Large intestine (tissue), 3 donors: ENCODE results near the gene ZCCHC7. TPM values are rescaled to one million over a fixed set of nuclear protein-coding genes. Genes with fewer than 3 reads are reported as not detected.
"Not testable (repeated sequence)": the region's sequence is repeated elsewhere in the genome, so short reads cannot be mapped to it uniquely, and the experiment has no call there.

Experiments used
- DNase-seq, 2 donors: peaks; one replicate each; pipeline versions ENCODE4 v3.0.0 to v3.0.0-alpha.2; 2013
- H3K27ac ChIP-seq: one replicate; pipeline ENCODE4 v1.5.1; 2013; ENCODE audit warnings: low read length
- H3K27me3 ChIP-seq: 2 replicates; pipeline ENCODE4 v1.6.1; 2013; ENCODE audit warnings: low read length; ENCODE audit not compliant: control insufficient read depth, insufficient read depth
- H3K36me3 ChIP-seq: 2 replicates; pipeline ENCODE4 v1.6.1; 2013; ENCODE audit warnings: low read length; ENCODE audit not compliant: control insufficient read depth, insufficient read depth
- H3K4me1 ChIP-seq: one replicate; pipeline ENCODE4 v1.6.1; 2013; ENCODE audit warnings: low read length; ENCODE audit not compliant: control insufficient read depth, insufficient read depth
- H3K4me3 ChIP-seq: one replicate; pipeline ENCODE4 v1.5.1; 2013; ENCODE audit warnings: low read length
- H3K9me3 ChIP-seq: one replicate; pipeline ENCODE4 v1.6.1; 2013; ENCODE audit warnings: mild to moderate bottlenecking, low read depth, low read length, moderate library complexity; ENCODE audit not compliant: control insufficient read depth
- WGBS: methylation state at CpG from one replicate; pipeline ENCODE4 v1.1.5; 2013; ENCODE audit warnings: low lambda C conversion rate; ENCODE audit not compliant: insufficient coverage; 5-methylcytosine and 5-hydroxymethylcytosine counted together
- polyA plus RNA-seq: library from polyadenylated mRNA; unstranded; fragments of 120-200 nt; gene quantifications from one replicate; pipeline ENCODE4 v1.2.1, GENCODE V29; 2013

Gene ZCCHC7
- polyA plus RNA-seq, 1 donor = 15.0 TPM

DNA sequence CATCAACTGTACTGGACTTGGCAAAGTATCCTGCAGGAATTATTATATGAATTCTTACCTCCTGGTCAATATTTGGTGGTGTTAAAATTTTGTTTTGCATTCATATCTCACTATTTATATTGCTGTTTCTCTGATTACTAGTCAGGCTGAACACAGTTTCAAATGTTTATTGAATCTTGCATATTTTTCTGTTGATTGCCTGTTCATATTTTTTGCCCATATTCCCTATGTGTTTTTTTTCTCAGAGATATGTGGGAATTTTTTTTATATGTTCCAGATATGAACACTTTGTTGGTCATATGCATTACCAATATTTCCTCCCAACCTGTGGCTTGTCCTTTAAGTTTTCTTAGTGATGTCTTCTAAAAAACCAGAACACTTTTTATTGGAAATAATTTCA, 153.2 kb downstream of the ZCCHC7 start:
- Histone ChIP-seq H3K27me3 (no peaks in the 10 kb centered on the region), H3K4me1 (no peaks in the 10 kb centered on the region), H3K9me3 (no peaks in the 10 kb centered on the region), H3K4me3 (no peak overlapping the region), H3K27ac (no peak overlapping the region), H3K36me3 (no peaks in the 10 kb centered on the region)
- no peak for DNase-seq

DNA sequence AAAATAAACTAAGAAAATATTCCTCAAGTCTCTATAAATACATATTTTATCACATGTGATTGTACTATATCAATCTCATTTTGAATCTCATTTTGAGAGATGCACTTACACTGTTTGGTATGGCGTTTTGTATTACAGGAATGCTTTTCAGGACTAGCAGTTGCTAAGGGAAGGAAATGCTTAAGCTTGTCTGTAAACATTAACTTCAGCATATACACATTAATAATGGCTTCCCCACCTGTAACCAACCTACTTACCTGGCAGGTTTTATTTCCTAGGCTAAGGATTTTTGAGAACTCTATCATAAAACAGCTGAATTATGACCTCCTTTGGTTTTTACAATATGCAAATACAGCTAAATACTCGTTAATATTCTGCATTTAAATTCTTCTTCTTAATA, 161.2 kb downstream of the ZCCHC7 start:
- no peaks in the 10 kb centered on the region for H3K4me1 ChIP-seq
- no peak for DNase-seq
- H3K27ac ChIP-seq = no peak overlapping the region
- H3K4me3 ChIP-seq = no peak overlapping the region
- H3K27me3 ChIP-seq = no peaks in the 10 kb centered on the region
- WGBS = 67% methylated on average over 1 of the region's 2 CpGs
- no peaks in the 10 kb centered on the region for H3K36me3 ChIP-seq
- H3K9me3 ChIP-seq = no peaks in the 10 kb centered on the region

DNA sequence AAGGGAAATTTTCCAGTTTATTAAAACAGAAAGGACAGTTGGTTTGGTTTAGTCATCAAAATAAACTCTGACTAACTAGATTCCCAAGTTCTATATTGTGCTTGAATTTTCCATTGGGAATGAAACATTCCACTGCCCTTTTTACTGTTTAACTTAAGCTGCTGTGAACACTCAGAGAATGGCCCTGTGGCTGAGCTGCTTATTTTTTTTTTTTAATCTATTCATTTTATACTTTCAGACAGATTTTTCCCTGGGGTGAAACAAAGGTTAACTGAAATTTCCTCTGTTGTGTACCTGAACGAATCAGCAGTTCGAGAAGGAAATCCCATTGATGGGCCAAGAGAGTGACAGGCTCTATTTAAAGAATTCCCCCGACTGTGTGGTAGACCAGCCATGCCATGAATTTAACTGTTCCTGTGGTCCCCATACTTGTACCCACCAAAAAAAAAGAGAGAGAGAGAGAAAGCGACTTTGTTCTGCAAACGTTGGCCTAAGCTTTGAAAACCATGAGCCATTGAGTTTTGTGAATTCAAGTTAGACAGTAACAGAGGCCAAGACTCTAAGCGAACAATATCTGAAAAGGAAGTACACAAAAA, 163.5 kb downstream of the ZCCHC7 start:
- no peaks in the 10 kb centered on the region for H3K9me3 ChIP-seq
- H3K4me1 ChIP-seq = no peaks in the 10 kb centered on the region
- H3K27ac ChIP-seq = no peak overlapping the region
- no peaks in the 10 kb centered on the region for H3K27me3 ChIP-seq
- DNase-seq = no peak
- H3K36me3 ChIP-seq = no peaks in the 10 kb centered on the region
- H3K4me3 ChIP-seq = no peak overlapping the region
- WGBS = 90% methylated on average over 2 of the region's 6 CpGs

- Histone ChIP-seq H3K27me3 (no peaks in the 10 kb centered on the region), H3K4me1 (no peaks in the 10 kb centered on the region), H3K27ac (no peak overlapping the region), H3K36me3 (no peaks in the 10 kb centered on the region), H3K4me3 (no peak overlapping the region), H3K9me3 (no peaks in the 10 kb centered on the region)
- no peak for DNase-seq
- 100% methylated on average over 1 of the region's 1 CpG for WGBS
Measured at GRCh38 chr9:37284636-37285035, 164.3 kb downstream of the ZCCHC7 start.

DNA sequence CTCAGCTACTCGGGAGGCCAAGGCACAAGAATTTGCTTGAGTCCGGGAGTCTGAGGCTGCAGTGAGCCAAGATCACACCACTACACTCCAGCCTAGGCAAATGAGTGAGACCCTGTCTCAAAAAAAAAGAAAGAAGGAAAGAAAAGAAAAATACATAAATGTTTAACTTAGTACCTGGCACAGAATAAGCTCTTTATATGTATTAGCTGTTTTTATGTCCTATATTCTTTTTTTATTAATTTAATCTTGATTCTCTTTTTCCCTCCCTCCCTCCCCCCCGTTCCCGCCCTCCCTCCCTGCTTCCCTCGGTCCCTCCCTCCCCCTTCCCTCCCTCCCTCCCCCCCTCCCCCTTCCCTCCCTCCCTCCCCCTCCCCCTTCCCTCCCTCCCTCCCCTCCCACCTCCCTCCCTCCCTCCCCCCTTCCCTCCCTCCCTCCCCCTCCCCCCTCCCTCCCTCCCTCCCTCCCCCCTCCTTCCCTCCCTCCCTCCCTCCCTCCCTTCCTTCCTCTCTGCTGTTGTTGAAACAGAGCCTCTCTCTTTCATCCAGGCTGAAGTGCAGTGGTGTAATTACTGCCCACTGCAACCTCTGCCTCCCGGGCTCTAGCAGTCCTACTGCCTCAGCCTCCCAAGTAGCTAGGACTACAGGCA, 166.3 kb downstream of the ZCCHC7 start:
- H3K27me3 ChIP-seq = no peaks in the 10 kb centered on the region
- H3K4me1 ChIP-seq = no peaks in the 10 kb centered on the region
- no peaks in the 10 kb centered on the region for H3K36me3 ChIP-seq
- H3K4me3 ChIP-seq = no peak overlapping the region
- WGBS = no CpG with 5 or more reads among the region's 6 CpGs
- no peak overlapping the region for H3K27ac ChIP-seq
- no peaks in the 10 kb centered on the region for H3K9me3 ChIP-seq
- DNase-seq = no peak

DNA sequence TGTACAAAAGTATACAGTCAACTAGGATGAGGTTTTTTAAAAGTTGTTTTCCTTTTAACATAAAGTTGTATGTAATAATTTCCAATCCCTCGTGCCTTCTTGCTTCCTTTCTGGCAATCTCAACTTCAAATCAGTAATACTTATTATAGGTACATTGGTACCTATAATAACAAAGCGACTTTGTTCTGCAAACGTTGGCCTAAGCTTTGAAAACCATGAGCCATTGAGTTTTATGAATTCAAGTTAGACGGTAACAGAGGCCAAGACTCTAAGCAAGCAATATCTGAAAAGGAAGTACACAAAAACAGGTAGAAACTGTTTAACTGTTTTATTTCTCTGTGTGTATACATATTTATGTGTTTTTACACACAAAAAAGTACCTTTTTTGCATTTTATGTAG, 166.9 kb downstream of the ZCCHC7 start:
- Histone ChIP-seq H3K4me1 (no peaks in the 10 kb centered on the region), H3K4me3 (no peak overlapping the region), H3K27me3 (no peaks in the 10 kb centered on the region), H3K36me3 (no peaks in the 10 kb centered on the region), H3K9me3 (no peaks in the 10 kb centered on the region), H3K27ac (no peak overlapping the region)
- no peak for DNase-seq
- no CpG with 5 or more reads among the region's 4 CpGs for WGBS

DNA sequence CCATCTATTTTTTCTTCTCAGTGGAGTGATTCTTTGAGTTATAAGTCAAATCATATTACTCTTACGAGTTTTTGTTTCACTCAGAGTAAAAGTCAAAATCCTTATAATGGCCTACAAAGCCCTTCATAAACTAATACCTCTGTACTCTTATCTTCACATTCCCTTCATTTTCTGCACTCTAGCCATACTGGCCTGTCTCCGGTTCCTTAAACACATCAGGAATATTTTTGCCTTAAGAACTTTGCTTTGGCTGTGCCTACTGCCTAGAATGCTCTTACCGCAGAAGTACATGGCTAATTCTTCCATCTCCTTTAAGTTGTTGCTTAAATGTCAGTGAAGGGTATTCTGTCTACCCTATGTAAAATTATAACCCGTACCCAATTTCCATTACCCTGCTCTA, 169.3 kb downstream of the ZCCHC7 start:
- DNase-seq = no peak
- Histone ChIP-seq H3K4me1 (no peaks in the 10 kb centered on the region), H3K36me3 (no peaks in the 10 kb centered on the region), H3K9me3 (no peaks in the 10 kb centered on the region), H3K27ac (no peak overlapping the region), H3K4me3 (no peak overlapping the region), H3K27me3 (no peaks in the 10 kb centered on the region)
- WGBS = 100% methylated on average over 2 of the region's 4 CpGs

DNA sequence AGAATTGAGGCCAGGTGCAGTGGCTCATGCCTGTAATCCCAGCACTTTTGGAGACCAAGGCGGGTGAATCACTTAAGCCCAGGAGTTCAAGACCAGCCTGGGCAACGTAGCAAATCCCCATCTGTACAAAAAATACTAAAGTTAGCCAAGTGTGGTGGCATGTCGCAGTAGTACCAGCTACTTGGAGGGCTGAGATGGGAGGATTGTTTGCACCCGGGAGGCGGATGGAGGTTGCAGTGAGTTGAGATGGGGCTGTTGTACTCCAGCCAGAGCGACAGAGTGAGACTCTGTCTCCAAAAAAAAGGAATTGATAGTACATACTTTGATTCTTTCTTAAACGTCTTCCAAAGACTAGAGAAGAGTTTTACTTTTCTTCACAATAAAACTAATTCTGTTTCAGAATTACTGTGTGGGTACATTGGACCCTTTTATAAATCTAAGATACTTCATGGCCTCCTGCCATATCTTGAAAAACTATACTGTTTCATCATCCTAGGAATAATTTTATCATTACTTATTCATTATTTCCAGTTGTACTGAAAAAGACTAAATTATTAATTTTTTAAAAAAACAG, 170.1 kb downstream of the ZCCHC7 start:
- H3K36me3 ChIP-seq = no peaks in the 10 kb centered on the region
- WGBS = 83% methylated on average over 4 of the region's 7 CpGs
- H3K9me3 ChIP-seq = no peaks in the 10 kb centered on the region
- no peak for DNase-seq
- no peak overlapping the region for H3K27ac ChIP-seq
- H3K4me1 ChIP-seq = no peaks in the 10 kb centered on the region
- H3K27me3 ChIP-seq = no peaks in the 10 kb centered on the region
- H3K4me3 ChIP-seq = no peak overlapping the region

DNA sequence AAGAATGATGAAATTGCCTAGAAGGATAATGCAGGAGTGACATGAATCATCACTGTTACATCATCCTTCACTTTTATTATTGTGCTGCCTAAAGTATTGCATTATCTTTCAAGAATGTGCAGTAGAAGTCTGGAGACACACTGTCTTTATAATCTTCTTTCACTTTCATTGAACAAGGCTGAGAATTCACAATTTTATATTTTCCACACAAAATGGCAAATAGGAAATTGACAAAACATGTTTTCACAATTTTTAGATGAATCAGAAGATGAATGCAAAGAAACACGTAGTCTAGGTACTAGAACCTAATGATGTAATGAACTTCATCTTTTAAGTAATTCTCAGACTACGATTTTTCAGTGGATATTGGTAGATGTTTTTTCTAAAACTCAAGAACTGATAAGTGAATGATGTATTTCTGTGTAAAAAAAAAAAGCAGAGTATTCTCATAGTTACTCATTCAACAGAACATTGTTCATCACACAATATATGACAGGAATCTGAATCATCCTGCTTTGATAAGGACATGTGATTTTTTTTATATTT, 170.6 kb downstream of the ZCCHC7 start:
- Histone ChIP-seq H3K36me3 (no peaks in the 10 kb centered on the region), H3K27me3 (no peaks in the 10 kb centered on the region), H3K4me3 (no peak overlapping the region), H3K27ac (no peak overlapping the region), H3K9me3 (no peaks in the 10 kb centered on the region), H3K4me1 (no peaks in the 10 kb centered on the region)
- peak; percentile 24 to 26 for DNase-seq
- WGBS = 97% methylated on average over 2 of the region's 2 CpGs

- not testable (repeated sequence) for DNase-seq, H3K4me3 ChIP-seq, H3K9me3 ChIP-seq, H3K36me3 ChIP-seq, H3K27ac ChIP-seq, H3K4me1 ChIP-seq, H3K27me3 ChIP-seq
- no CpG with 5 or more reads among the region's 10 CpGs for WGBS
Measured at GRCh38 chr9:37291612-37292238, 171.4 kb downstream of the ZCCHC7 start.
